Measurements from ENCODE around the gene TPSG1.

Gene TPSG1

DNA sequence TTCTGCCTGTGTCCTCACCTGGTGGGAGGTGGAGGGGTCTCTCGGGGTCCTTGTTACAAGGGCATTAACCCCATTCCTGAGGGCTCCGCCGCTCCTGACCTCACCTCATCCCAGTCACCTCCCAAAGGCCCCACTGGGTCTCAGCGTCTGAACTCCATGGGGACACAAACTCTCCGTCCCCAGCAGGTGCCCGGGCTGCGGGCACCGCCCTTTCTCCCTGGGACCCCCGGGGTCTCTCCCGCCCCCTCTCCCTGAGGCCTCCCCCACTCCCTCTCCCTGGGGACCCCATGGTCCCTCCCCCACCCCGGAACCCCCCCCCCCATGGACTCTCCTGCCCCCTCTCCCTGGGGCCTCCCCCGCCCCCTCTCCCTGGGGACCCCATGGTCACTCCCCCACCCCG, 47.3 kb downstream of the TPSG1 start:
- ATAC-seq = no peak
- TF ChIP-seq ESRRG (CRISPR knock-in tag; IDR thresholded peaks at IDR 0.05) (no peak), OSR1 (CRISPR knock-in tag; IDR thresholded peaks at IDR 0.05) (no peak), ZFP3 (CRISPR knock-in tag; IDR thresholded peaks at IDR 0.05) (no peak), ISL1 (CRISPR knock-in tag; IDR thresholded peaks at IDR 0.05) (no peak), ZFP30 (CRISPR knock-in tag; IDR thresholded peaks at IDR 0.05) (no peak), SNAI2 (CRISPR knock-in tag; IDR thresholded peaks at IDR 0.05) (no peak), TOX (CRISPR knock-in tag; IDR thresholded peaks at IDR 0.05; ENCODE audit: borderline replicate concordance) (no peak), RARB (CRISPR knock-in tag; IDR thresholded peaks at IDR 0.05) (no peak), GLIS3 (CRISPR knock-in tag; IDR thresholded peaks at IDR 0.05) (no peak), BACH2 (CRISPR knock-in tag; IDR thresholded peaks at IDR 0.05; ENCODE audit: borderline replicate concordance) (no peak), ZNF8 (CRISPR knock-in tag; IDR thresholded peaks at IDR 0.05) (no peak), CSDC2 (CRISPR knock-in tag; IDR thresholded peaks at IDR 0.05) (no peak), TCF4 (CRISPR knock-in tag; IDR thresholded peaks at IDR 0.05; ENCODE audit: borderline replicate concordance) (no peak), ZNF565 (CRISPR knock-in tag; conservative IDR thresholded peaks at IDR 0.05; ENCODE audit: low read depth) (no peak), ARNTL (CRISPR knock-in tag; IDR thresholded peaks at IDR 0.05; ENCODE audit: borderline replicate concordance, low read depth) (no peak)
- TF ChIP-seq, protein P1, sequence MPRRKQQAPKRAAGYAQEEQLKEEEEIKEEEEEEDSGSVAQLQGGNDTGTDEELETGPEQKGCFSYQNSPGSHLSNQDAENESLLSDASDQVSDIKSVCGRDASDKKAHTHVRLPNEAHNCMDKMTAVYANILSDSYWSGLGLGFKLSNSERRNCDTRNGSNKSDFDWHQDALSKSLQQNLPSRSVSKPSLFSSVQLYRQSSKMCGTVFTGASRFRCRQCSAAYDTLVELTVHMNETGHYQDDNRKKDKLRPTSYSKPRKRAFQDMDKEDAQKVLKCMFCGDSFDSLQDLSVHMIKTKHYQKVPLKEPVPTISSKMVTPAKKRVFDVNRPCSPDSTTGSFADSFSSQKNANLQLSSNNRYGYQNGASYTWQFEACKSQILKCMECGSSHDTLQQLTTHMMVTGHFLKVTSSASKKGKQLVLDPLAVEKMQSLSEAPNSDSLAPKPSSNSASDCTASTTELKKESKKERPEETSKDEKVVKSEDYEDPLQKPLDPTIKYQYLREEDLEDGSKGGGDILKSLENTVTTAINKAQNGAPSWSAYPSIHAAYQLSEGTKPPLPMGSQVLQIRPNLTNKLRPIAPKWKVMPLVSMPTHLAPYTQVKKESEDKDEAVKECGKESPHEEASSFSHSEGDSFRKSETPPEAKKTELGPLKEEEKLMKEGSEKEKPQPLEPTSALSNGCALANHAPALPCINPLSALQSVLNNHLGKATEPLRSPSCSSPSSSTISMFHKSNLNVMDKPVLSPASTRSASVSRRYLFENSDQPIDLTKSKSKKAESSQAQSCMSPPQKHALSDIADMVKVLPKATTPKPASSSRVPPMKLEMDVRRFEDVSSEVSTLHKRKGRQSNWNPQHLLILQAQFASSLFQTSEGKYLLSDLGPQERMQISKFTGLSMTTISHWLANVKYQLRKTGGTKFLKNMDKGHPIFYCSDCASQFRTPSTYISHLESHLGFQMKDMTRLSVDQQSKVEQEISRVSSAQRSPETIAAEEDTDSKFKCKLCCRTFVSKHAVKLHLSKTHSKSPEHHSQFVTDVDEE (CRISPR knock-in tag; IDR thresholded peaks at IDR 0.05) = no peak
- TF ChIP-seq, protein P2, sequence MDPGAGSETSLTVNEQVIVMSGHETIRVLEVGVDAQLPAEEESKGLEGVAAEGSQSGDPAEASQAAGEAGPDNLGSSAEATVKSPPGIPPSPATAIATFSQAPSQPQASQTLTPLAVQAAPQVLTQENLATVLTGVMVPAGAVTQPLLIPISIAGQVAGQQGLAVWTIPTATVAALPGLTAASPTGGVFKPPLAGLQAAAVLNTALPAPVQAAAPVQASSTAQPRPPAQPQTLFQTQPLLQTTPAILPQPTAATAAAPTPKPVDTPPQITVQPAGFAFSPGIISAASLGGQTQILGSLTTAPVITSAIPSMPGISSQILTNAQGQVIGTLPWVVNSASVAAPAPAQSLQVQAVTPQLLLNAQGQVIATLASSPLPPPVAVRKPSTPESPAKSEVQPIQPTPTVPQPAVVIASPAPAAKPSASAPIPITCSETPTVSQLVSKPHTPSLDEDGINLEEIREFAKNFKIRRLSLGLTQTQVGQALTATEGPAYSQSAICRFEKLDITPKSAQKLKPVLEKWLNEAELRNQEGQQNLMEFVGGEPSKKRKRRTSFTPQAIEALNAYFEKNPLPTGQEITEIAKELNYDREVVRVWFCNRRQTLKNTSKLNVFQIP (CRISPR knock-in tag; IDR thresholded peaks at IDR 0.05; ENCODE audit: borderline replicate concordance, low read depth) = no peak
- TF ChIP-seq, protein P3, sequence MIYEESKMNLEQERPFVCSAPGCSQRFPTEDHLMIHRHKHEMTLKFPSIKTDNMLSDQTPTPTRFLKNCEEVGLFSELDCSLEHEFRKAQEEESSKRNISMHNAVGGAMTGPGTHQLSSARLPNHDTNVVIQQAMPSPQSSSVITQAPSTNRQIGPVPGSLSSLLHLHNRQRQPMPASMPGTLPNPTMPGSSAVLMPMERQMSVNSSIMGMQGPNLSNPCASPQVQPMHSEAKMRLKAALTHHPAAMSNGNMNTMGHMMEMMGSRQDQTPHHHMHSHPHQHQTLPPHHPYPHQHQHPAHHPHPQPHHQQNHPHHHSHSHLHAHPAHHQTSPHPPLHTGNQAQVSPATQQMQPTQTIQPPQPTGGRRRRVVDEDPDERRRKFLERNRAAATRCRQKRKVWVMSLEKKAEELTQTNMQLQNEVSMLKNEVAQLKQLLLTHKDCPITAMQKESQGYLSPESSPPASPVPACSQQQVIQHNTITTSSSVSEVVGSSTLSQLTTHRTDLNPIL (CRISPR knock-in tag; IDR thresholded peaks at IDR 0.05; ENCODE audit: low read depth) = no peak

DNA sequence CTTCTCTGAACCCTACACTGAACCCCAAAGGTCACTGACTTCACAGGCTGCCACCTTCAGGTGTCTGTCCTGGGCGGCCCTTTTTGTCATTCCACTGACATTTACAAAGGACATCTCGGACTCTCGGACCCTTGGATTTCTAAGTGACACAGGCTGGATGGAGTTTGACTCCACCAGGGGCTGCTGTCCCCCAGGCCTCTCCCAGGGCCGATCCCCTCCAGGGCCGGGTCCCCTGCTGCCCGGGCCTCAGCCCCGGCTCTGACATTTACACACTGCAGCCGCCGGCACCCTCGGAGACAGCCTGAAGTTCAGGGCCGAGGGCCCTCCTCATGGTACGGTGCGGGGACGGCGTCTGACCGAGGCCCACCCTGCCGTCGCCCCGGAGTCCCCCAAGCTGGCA, 48.0 kb downstream of the TPSG1 start:
- TF ChIP-seq, protein P1 (CRISPR knock-in tag; IDR thresholded peaks at IDR 0.05) = no peak
- no peak for TF ChIP-seq ZNF8 (CRISPR knock-in tag; IDR thresholded peaks at IDR 0.05)
- TF ChIP-seq, protein P4, sequence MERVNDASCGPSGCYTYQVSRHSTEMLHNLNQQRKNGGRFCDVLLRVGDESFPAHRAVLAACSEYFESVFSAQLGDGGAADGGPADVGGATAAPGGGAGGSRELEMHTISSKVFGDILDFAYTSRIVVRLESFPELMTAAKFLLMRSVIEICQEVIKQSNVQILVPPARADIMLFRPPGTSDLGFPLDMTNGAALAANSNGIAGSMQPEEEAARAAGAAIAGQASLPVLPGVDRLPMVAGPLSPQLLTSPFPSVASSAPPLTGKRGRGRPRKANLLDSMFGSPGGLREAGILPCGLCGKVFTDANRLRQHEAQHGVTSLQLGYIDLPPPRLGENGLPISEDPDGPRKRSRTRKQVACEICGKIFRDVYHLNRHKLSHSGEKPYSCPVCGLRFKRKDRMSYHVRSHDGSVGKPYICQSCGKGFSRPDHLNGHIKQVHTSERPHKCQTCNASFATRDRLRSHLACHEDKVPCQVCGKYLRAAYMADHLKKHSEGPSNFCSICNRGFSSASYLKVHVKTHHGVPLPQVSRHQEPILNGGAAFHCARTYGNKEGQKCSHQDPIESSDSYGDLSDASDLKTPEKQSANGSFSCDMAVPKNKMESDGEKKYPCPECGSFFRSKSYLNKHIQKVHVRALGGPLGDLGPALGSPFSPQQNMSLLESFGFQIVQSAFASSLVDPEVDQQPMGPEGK (CRISPR knock-in tag; IDR thresholded peaks at IDR 0.05; ENCODE audit: borderline replicate concordance) = no peak
- TF ChIP-seq OSR1 (CRISPR knock-in tag; IDR thresholded peaks at IDR 0.05) = no peak
- no peak for TF ChIP-seq ZFP3 (CRISPR knock-in tag; IDR thresholded peaks at IDR 0.05)
- no peak for TF ChIP-seq CSDC2 (CRISPR knock-in tag; IDR thresholded peaks at IDR 0.05)
- no peak for TF ChIP-seq TCF4 (CRISPR knock-in tag; IDR thresholded peaks at IDR 0.05; ENCODE audit: borderline replicate concordance)
- no peak for TF ChIP-seq TOX (CRISPR knock-in tag; IDR thresholded peaks at IDR 0.05; ENCODE audit: borderline replicate concordance)
- TF ChIP-seq PPARA (CRISPR knock-in tag; IDR thresholded peaks at IDR 0.05; ENCODE audit: borderline replicate concordance) = no peak
- TF ChIP-seq, protein P3 (CRISPR knock-in tag; IDR thresholded peaks at IDR 0.05; ENCODE audit: low read depth) = no peak
- no peak for TF ChIP-seq SNAI2 (CRISPR knock-in tag; IDR thresholded peaks at IDR 0.05)
- no peak for TF ChIP-seq ZNF70 (CRISPR knock-in tag; IDR thresholded peaks at IDR 0.05)
- ATAC-seq = no peak

Measured in SK-N-SH treated with all-trans-retinoic acid at 6 μM for 48 hours (cell line).